NCI-H82 treated with DMSO at 0.1 percent for 48 hours (cell line): ENCODE results near the gene PTPN20.

Experiments
- DNase-seq: peaks from one replicate; lab custom pipeline; 2025; ENCODE audit not compliant: unreplicated experiment; lab: John Stamatoyannopoulos, UW

The PTPN20 gene

DNA sequence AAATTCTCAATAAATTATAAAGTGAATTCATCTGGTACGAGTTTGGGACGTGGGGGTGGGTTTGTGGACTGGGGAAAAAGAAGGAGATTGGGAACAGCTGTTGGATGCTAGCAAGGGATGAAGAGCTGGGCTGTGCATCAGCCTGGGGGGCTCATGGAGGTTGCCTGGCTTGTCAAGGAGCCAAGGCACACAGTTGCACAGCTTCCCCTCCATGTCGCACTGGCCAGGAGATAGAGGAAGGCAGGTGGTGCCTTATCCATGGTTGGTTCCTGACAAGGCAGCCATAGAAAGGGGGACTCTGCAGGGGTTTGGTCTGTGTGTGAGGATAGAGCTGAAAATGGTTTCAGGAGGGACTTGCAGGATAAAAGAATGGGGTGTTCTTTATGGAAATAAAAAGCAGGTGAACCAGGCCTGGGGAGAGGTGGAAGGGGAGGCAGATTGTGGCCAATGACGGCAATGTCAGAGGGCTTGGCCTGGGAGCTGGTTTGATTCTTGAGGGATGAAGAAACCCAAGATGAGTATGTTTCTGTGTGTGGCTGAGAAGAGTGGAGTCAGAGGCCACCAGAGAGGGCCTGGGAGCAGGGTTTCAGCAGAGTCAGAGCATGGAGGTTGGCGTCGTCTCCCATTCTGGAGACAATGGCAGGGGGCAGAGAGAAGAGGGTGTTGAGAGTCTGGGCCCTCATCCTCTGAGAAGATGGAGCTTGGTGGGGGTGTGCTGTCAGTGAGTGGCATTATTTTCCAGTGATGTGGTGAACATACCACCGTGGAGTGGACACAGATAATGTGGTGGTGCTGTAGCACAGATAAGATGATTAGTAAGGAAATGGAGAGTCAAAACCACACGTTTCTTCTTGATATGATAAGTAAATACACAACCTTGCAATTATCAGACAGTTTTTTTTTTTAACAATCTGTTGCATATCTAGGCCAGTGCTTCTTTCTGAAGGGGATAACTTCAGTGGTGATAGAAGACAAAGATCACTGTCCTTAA lies 108.2 kb downstream of the PTPN20 start:
- no peak for DNase-seq

- DNase-seq = no peak
Measured at GRCh38 chr10:47020471-47020870, 109.2 kb downstream of the PTPN20 start.

GRCh38 chr10:47021850-47022249 lies 110.6 kb downstream of the PTPN20 start:
- DNase-seq = no peak

DNA sequence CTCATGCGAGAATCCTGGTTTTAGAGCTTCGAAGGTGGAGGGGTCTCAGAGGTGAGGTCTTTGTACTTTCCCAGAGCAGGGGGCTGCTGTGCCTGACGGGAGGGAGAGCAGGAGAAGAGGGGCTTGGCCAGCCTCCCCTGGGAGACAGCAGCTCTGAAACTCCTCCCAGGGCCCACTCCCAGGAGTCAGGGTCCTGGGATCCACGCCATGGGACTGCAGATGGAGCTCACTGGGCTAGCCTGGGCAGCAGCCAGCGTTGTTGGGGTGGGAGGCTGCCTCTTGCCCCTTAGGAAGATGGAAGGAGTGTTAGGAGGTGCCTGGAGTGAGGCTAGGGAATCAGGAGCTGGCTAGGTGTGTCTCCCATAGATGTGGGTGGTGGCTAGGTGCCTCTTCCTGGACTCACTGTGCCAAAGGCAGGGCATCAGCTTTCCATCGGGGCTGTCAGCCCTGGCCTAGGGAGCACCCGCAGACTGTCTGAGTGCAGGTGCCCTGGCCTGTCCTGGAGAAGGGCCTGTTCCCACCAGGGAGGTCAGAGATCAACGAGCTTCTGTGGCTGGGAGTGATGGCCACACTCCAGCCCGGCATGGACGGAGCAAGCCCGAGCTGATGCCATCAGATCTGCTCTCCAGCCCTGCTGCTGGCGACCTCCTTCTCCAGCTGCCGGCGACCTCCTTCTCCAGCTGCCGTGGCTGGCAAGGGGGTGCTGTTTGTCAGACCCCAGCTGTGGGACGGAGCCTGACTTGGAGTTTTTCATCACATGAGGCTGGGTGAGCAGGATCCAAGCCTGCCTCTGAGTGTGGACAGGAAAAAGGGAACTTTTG lies 111.3 kb downstream of the PTPN20 start:
- no peak for DNase-seq

- DNase-seq = no peak
Measured at GRCh38 chr10:47023237-47024045, 112.2 kb downstream of the PTPN20 start.

GRCh38 chr10:47024046-47024322 lies 112.8 kb downstream of the PTPN20 start:
- no peak for DNase-seq

DNA sequence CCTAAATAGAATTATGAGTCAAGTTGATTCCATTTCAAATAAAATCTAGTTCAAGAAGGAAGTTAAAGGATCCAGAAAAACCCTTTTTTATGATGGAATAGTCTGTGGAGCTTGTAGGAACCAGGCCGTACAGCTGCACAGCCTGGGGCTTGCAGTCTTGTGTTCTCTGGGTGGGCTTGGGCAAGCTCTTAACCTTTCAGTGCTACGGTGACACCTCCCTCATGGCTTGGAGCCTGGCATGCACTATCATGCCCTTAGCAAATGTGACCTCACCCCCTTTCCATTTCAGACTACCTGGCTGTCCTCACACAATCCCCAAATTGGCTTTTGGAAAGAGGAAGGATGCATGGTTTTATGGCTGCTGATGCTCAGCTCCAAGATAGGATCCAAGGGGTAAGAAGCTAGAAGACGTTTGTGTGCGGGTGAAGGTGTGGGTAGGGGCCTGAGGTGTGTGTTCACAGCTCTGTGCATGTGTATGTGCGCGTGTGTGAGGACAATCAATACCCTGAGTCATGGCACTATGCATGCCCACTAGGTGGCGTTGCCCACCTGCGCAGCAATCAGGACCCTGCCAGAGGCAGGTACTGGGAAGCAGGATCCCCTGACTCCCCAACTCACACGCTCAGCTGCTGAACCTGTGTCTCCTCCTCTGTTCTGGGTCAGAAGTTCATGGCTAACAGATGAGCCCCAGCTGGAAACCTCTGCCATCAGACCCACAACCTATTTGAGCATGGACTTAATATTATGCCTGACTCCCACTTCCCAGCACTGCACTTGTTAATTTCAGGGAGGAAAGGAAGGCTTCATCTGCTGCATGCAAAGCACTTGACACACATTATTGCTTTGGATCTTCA lies 113.4 kb downstream of the PTPN20 start:
- DNase-seq = peak; percentile 30

- DNase-seq = no peak
Measured at GRCh38 chr10:47025253-47025539, 114.0 kb downstream of the PTPN20 start.

GRCh38 chr10:47025540-47026300 lies 114.5 kb downstream of the PTPN20 start:
- DNase-seq = no peak

DNA sequence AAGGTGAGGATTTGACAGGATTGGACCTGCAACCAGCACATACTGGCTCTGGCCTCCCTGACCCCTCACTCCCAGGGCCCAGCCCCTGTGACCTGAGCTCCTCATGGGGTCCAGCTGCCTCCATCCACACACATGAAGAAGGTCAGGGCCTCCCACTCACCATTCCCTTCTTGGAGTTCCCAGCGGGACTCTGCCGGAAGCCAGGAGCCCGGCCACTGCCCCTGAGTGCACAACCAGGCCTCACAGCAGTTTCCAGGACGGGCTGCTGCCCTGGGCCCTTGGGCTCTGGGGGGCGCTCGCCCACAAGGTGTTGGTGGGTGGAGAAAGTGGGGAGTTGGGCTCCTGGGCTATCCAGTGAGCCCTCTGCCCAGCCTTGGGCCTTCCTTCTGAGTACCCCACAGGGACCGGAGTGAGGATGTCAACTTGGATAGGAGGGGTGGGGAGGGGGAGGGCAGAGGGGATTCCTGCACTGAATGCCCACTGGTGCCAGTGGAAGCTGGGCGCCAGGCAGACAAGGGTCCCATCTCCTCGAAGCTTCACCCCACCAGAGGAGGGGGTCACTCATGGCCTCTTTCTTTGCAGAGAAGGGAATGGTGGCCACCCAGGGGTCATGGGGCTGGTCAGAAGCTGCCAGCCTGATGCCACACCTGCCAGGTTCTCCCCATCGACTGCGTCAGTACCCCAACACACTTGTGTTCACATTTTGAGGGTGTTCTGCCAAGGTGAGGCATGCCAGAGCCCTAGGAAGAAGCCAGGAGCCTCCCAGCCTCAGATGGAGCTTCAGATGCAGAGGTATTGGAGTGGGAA lies 115.3 kb downstream of the PTPN20 start:
- no peak for DNase-seq

- DNase-seq = no peak
Measured at GRCh38 chr10:47027108-47027783, 116.0 kb downstream of the PTPN20 start.

DNA sequence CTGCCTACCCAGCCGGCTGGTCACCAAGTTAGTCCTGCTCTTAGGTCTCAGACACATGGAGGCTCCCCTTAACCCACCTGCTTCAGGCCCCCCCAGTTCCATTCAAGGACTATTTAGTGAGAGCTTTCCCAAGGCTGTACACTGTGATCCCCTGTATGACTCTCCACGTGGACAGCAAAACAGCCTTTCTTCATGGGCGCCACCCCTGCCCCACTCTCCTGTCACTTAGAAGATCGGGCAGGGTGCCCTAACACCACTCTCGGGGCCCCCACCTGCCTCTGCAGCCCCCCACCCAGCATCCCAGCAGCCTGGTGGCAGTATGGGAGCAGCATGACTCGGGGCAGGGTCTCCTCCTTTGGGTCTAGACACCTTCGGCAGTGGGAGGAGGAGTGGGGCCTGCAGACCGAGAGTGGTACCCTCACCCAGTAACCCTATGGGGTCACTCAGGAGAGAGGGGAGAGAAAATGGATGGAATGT lies 116.6 kb downstream of the PTPN20 start:
- no peak for DNase-seq

- DNase-seq = no peak
Measured at GRCh38 chr10:47028466-47028865, 117.2 kb downstream of the PTPN20 start.

DNA sequence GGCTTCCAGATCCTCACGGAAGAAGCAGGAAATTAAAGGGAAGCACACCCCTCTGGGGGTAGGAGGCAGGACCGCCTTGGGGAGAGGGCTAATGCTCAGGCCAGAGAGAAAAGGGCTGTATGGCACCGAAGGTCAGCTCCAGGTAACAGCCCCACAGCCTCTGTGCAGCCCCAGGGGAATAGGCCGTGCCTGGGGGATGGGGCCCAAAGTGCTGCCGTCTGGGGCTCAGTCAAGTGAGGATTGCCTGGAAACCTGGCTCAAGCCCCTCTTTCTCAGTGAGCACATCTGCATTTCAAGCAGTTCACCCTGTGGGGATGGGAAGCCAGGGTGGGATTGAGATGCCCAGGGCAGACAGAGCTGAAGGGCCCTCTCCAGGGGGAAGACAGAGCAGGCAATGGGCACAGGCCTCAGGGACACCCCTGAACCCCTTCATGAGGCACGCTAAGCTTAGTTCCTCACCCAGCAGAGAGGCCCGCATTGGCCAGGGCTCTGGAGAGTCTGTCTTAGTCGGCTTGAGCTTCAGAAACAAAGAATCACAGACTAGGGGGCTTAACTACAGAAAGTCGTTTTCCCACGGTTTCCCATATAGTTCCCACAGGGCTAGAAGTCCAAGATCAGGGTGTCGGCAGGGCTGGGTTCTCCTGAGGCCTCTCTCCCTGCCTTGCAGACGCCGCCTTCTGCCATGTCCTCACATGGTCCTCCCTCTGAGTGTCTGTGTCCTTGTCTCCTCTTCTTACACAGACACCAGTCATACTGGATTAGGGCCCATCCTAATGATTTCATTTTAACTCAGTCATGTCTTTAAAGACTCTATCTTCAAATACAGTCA lies 118.2 kb downstream of the PTPN20 start:
- DNase-seq = no peak

- DNase-seq = no peak
Measured at GRCh38 chr10:47030191-47030703, 119.0 kb downstream of the PTPN20 start.

GRCh38 chr10:47031211-47031900 lies 120.1 kb downstream of the PTPN20 start:
- peak; percentile 13 for DNase-seq
